WERI-Rb-1 (cell line): Measurements from ENCODE around the gene CPLX4.

Experiments
- DNase-seq: peaks from one replicate; pipeline ENCODE4 v3.0.0-alpha.2; 2020
- H3K27ac ChIP-seq: fragments of 250-450 bp; sonication (Bioruptor Pico); 2 replicates; pipeline ENCODE4 v1.5.1; 2020; ENCODE audit warnings: mild to moderate bottlenecking, moderate library complexity
- H3K27me3 ChIP-seq: fragments of 250-450 bp; sonication (Bioruptor Pico); 2 replicates; pipeline ENCODE4 v1.5.1; 2021; ENCODE audit warnings: mild to moderate bottlenecking, low read depth, moderate library complexity; ENCODE audit not compliant: insufficient read depth, severe bottlenecking
- H3K36me3 ChIP-seq: fragments of 250-450 bp; sonication (Bioruptor Pico); 2 replicates; pipeline ENCODE4 v1.5.1; 2020; ENCODE audit warnings: mild to moderate bottlenecking, moderate library complexity
- H3K4me3 ChIP-seq: 2 replicates; pipeline ENCODE4 v1.5.1; 2011; ENCODE audit warnings: low read depth, mild to moderate bottlenecking, control low read depth, low read length
- H3K9me3 ChIP-seq: fragments of 250-450 bp; sonication (Bioruptor Pico); 2 replicates; pipeline ENCODE4 v1.5.1; 2021; ENCODE audit warnings: mild to moderate bottlenecking, moderate library complexity; ENCODE audit not compliant: severe bottlenecking
- TF ChIP-seq, protein P1 (sequence below): IDR thresholded peaks from 2 replicates; pipeline ENCODE4 v1.5.1; 2011; ENCODE audit warnings: low read depth, mild to moderate bottlenecking, control low read depth, inconsistent platforms, low read length

The CPLX4 gene

DNA sequence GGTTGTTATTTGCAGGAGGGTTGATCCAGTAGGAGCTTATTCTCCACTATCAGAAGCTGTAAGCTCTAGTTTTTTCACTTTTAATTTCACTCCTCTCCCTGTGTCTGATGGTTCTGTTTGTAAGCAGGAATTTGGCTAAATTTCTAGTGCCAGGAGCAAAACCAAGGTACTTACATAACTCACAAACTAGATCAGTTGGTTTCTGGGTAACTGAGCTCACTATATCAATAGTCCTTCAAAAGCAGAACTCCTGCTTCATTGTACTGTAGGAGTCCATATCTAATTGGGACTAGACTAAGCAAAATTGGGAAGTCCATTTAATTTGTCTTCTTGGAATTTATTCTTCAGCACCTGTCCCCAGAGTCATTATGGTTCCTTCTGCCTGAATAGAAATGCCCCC, 25.1 kb downstream of the CPLX4 start:
- Histone ChIP-seq H3K27me3 (no peaks in the 10 kb centered on the region), H3K4me3 (no peak overlapping the region), H3K9me3 (no peaks in the 10 kb centered on the region), H3K36me3 (no peaks in the 10 kb centered on the region), H3K27ac (no peak overlapping the region)
- no peak for DNase-seq
- TF ChIP-seq, protein P1, sequence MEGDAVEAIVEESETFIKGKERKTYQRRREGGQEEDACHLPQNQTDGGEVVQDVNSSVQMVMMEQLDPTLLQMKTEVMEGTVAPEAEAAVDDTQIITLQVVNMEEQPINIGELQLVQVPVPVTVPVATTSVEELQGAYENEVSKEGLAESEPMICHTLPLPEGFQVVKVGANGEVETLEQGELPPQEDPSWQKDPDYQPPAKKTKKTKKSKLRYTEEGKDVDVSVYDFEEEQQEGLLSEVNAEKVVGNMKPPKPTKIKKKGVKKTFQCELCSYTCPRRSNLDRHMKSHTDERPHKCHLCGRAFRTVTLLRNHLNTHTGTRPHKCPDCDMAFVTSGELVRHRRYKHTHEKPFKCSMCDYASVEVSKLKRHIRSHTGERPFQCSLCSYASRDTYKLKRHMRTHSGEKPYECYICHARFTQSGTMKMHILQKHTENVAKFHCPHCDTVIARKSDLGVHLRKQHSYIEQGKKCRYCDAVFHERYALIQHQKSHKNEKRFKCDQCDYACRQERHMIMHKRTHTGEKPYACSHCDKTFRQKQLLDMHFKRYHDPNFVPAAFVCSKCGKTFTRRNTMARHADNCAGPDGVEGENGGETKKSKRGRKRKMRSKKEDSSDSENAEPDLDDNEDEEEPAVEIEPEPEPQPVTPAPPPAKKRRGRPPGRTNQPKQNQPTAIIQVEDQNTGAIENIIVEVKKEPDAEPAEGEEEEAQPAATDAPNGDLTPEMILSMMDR = no peak

DNA sequence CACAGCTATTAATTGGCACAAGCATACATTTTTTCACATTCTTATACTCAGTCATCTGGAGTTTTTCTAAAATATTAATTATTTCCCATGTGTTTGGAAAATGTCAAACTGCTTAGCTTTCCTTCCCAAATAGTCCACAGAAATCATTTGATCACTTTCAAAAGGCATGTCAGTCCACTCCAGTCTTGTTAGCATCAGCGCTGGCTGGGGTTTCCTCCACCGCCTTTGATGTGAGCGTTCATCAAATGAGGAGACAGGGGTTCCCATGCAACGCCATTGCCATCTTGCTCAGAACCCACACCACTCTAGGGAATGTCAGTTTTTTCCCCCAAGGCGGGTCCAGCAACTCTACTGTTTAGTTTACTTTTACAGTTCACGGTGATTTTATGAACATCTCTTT, 32.1 kb downstream of the CPLX4 start:
- TF ChIP-seq, protein P1 = no peak
- H3K27me3 ChIP-seq = no peaks in the 10 kb centered on the region
- H3K36me3 ChIP-seq = no peaks in the 10 kb centered on the region
- no peak overlapping the region for H3K4me3 ChIP-seq
- H3K9me3 ChIP-seq = no peaks in the 10 kb centered on the region
- DNase-seq = no peak
- H3K27ac ChIP-seq = no peak overlapping the region

DNA sequence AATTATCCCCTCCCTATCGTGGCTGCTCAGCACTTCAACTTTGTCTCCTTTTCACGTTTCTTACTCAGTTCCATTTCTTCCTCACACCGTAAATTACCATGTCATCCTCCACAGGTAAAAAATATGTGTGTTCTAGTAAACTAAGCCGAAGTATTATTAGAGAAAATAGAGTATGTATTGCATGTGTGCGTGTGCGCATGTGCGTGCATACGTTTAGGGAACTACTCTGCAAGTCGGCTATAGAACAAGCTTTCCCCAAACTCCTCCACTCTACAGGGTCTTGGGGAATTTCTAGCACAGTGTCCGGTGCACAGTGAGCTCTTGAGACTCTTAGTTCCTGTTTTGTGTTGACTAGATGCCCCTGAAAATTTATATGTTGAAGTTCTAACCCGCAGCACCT, 36.1 kb downstream of the CPLX4 start:
- Histone ChIP-seq H3K27ac (no peak overlapping the region), H3K4me3 (no peak overlapping the region), H3K9me3 (no peaks in the 10 kb centered on the region), H3K36me3 (no peaks in the 10 kb centered on the region), H3K27me3 (no peaks in the 10 kb centered on the region)
- TF ChIP-seq, protein P1 = no peak
- DNase-seq = no peak

DNA sequence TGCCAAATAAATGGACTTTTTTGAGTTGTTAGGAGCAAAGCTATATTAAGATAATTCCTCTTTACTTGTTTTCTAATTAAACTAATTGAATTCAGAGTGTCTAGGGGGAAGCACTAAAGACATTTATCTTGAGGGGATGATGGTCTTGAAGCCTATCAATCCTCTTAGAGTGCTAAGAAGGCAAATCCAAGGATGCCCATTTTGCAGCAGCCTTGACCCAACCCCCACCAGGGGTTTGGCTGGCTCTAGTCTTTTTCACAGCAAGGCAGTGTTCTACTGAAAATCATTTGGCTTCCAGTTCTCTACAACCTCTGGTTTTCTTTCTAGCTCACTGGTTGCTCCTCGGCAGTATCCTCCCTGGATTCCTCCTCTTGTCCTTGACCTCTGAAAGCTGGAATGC, 38.7 kb downstream of the CPLX4 start:
- no peaks in the 10 kb centered on the region for H3K36me3 ChIP-seq
- H3K27ac ChIP-seq = peak overlapping the region; percentile 87
- H3K4me3 ChIP-seq = peak overlapping the region; percentile 1; the same call in 1 of the 2 replicates
- H3K27me3 ChIP-seq = no peaks in the 10 kb centered on the region
- H3K9me3 ChIP-seq = no peaks in the 10 kb centered on the region
- peak; percentile 94 for DNase-seq
- TF ChIP-seq, protein P1 = no peak

DNA sequence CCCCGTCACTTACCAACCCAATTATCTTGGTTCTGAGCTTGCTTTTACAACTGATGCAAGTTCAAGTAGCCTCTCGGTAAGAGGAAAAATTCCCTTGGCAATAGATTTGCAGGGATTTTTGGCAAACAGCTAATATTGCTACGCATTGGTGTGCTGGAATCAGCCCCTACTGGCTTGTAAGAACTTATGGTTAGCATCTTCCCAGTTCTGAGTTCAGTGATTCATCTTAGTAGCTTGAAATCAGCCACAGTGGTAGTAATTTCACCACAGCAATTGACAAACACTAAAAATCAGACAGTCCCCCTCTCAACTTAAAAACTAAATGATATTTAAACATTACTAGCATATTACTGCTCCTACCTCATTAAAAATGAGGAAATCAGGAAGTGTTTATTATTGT, 39.3 kb downstream of the CPLX4 start:
- H3K36me3 ChIP-seq = no peaks in the 10 kb centered on the region
- H3K27me3 ChIP-seq = no peaks in the 10 kb centered on the region
- no peaks in the 10 kb centered on the region for H3K9me3 ChIP-seq
- DNase-seq = no peak
- TF ChIP-seq, protein P1 = no peak
- peak overlapping the region; percentile 87 for H3K27ac ChIP-seq
- no peak overlapping the region for H3K4me3 ChIP-seq

DNA sequence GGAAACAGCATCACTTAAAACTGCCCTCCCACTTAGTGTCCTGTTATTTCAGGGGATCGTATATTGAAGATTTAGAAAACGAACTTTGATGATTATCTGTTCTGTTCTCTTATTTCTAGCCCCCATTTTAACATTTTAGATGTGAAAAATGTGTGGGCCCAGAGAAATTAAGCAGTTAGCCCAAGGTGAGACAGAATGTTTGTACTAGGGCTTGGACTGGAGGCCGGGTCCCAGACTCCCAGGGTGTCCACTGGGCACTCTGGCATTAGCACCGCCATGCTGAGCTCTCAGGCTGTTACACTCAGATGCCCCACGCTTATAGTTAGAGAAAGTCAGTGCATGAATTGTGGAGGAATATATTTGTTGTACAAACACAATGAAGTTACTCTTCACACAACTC, 39.7 kb downstream of the CPLX4 start:
- H3K27ac ChIP-seq = peak overlapping the region; percentile 87
- no peaks in the 10 kb centered on the region for H3K36me3 ChIP-seq
- no peak overlapping the region for H3K4me3 ChIP-seq
- no peaks in the 10 kb centered on the region for H3K27me3 ChIP-seq
- TF ChIP-seq, protein P1 = no peak
- no peak for DNase-seq
- H3K9me3 ChIP-seq = no peaks in the 10 kb centered on the region
